ENCODE results near the gene ZFP92.

DNA sequence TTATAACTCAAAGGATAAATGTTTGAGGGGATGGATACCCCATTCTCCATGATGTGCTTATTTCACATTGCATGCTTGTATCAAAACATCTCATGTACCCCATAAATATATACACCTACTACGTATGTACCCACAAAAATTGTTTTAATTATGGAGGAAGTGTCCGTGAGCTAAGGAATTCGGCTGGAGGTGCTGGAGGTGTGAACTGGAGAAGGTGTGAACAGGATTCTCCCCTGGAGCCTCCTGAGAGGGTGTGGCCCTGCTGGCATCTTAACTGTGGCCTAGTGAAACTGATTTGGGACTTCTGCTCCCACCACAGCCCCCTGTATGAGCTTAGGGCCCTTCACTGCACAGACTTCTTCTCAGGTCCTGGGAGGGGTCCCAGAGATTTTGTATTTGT, 33.5 kb upstream of the ZFP92 start:
- TF ChIP-seq EZH2phosphoT487 (IDR thresholded peaks at IDR 0.05; ENCODE audit: borderline replicate concordance) (no peak), CTCF (conservative IDR thresholded peaks at IDR 0.05; ENCODE audit: low read length) (no peak)

Data from Loucy (cell line).